GM06990 (cell line): ENCODE results near the gene PPM1M.

Experiments used
- DNase-seq: peaks from one replicate; pipeline ENCODE4 v3.0.0-alpha.2; 2011; ENCODE audit not compliant: insufficient read length; ENCODE audit errors: extremely low read depth
- H3K27me3 ChIP-seq: replicated peaks from 2 replicates; pipeline ENCODE4 v1.6.0; 2011; ENCODE audit warnings: low read length; ENCODE audit not compliant: control insufficient read depth, insufficient read depth
- H3K36me3 ChIP-seq: 2 replicates; pipeline ENCODE4 v1.5.1; 2011; ENCODE audit warnings: low read length; ENCODE audit not compliant: control insufficient read depth, insufficient read depth
- H3K4me3 ChIP-seq: replicated peaks from 2 replicates; pipeline ENCODE4 v1.5.1; 2011; ENCODE audit warnings: low read depth, mild to moderate bottlenecking, control low read depth, low read length
- CTCF ChIP-seq: IDR thresholded peaks from 2 replicates; pipeline ENCODE4 v1.5.1; 2011; ENCODE audit warnings: low read length, control low read depth, mild to moderate bottlenecking, inconsistent platforms; ENCODE audit not compliant: insufficient read depth, poor library complexity, severe bottlenecking

The PPM1M gene

GRCh38 chr3:52231502-52232278 lies 13.9 kb upstream of the PPM1M start:
- TF ChIP-seq CTCF: peak; percentile 97
- no peaks in the 10 kb centered on the region for H3K27me3 ChIP-seq
- DNase-seq: peak; percentile 70
- peaks cover 44% of the 10 kb centered on the region for H3K36me3 ChIP-seq
- H3K4me3 ChIP-seq: no peak overlapping the region

GRCh38 chr3:52232279-52233107 lies 13.1 kb upstream of the PPM1M start:
- peaks cover 44% of the 10 kb centered on the region for H3K36me3 ChIP-seq
- no peaks in the 10 kb centered on the region for H3K27me3 ChIP-seq
- TF ChIP-seq CTCF: no peak
- no peak for DNase-seq
- H3K4me3 ChIP-seq: no peak overlapping the region

DNA sequence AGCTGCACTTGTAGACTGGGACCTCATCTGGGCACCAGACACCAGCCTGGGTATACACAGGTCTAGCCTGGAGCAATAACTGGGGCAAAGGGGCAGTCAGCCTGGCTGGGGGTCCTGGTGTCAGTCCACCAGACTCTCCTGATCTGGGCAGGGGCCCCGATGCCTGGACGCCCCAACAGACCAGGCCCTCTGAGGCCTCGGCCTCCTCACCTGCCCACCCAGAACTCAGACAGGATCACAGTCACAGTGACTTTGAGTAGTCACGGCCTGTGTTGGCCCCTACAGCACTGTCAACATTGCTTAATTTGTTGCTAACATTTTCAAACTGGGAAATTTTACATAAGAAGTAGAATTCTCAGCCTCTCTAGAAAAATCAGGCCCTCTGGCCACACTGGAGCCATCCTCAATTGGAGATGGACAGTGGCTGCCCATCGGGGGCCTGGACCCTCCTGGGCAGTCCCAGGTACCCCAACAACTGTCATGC lies 12.4 kb upstream of the PPM1M start:
- H3K4me3 ChIP-seq: no peak overlapping the region
- H3K36me3 ChIP-seq: peaks cover 40% of the 10 kb centered on the region
- no peak for TF ChIP-seq CTCF
- no peak for DNase-seq
- H3K27me3 ChIP-seq: no peaks in the 10 kb centered on the region

DNA sequence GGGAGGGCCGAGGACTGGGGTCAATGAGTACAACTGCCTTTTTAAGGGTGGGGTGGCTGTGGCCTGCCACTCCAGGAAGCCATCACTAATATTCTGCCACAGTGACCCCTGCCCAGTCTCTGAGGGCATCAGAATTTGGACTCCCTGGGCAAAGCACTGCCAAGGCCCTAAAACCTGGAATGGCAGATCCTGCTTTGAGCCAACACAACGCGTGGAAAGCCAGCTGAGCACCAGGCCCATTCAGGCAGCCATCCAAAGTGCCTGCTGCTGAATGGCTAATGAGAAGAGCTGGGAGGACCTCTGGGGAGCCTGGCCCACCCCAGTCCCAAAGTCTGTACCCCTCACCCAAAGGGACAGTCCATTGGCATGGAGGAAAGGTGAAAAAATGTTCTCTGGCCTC lies 11.6 kb upstream of the PPM1M start:
- no peak for DNase-seq
- no peak for TF ChIP-seq CTCF

GRCh38 chr3:52234516-52235447 lies 10.8 kb upstream of the PPM1M start:
- peaks cover 28% of the 10 kb centered on the region for H3K36me3 ChIP-seq
- H3K27me3 ChIP-seq: no peaks in the 10 kb centered on the region
- DNase-seq: no peak
- TF ChIP-seq CTCF: peak; percentile 7
- no peak overlapping the region for H3K4me3 ChIP-seq

More for the DNA sequence above, 11.6 kb upstream of the PPM1M start:
- Histone ChIP-seq H3K36me3 (peaks cover 36% of the 10 kb centered on the region), H3K27me3 (no peaks in the 10 kb centered on the region), H3K4me3 (no peak overlapping the region)
